A673 (cell line): Measurements from ENCODE around the gene L1TD1. TPM values are rescaled to one million over a fixed set of nuclear protein-coding genes. Genes with fewer than 3 reads are reported as not detected.
"Not testable (repeated sequence)": the region's sequence is repeated elsewhere in the genome, so short reads cannot be mapped to it uniquely, and the experiment has no call there.

Experiments used
- BruUV-seq: library from RNA; stranded (reverse); fragments of 400-500 nt; replicated peaks from 2 replicates; lab custom pipeline; 2021; lab: Mats Ljungman, UMichigan
- CTCF ChIA-PET: fragments of 300-600 bp; sonication (Branson Sonifier 250); formaldehyde crosslinking; loops from one replicate; lab custom pipeline; 2022; ENCODE audit warnings: antibody characterized with exemption; lab: Charles Lee
- POLR2A ChIA-PET: fragments of 300-600 bp; sonication (Branson Sonifier 250); formaldehyde crosslinking; loops from one replicate; lab custom pipeline; 2022; ENCODE audit warnings: antibody characterized with exemption; ENCODE audit not compliant: low non-redundant PET; lab: Charles Lee
- DNase-seq: peaks from one replicate; pipeline ENCODE4 v3.0.0-alpha.2; 2015; ENCODE audit warnings: low spot score
- H3K27ac ChIP-seq: fragments of 200-600 bp; sonication (generic); 2 replicates; pipeline ENCODE4 v1.5.1; 2016; ENCODE audit warnings: mixed run types, low read depth, mild to moderate bottlenecking, mixed read lengths, antibody characterized with exemption, low read length; ENCODE audit not compliant: poor library complexity, severe bottlenecking
- H3K27me3 ChIP-seq: fragments of 200-600 bp; sonication (generic); replicated peaks from 2 replicates; pipeline ENCODE4 v1.6.1; 2017; ENCODE audit warnings: mixed run types, low read depth, mild to moderate bottlenecking, mixed read lengths, antibody characterized with exemption, low read length; ENCODE audit not compliant: insufficient read depth, poor library complexity
- H3K36me3 ChIP-seq: fragments of 200-600 bp; sonication (generic); 2 replicates; pipeline ENCODE4 v1.6.1; 2016; ENCODE audit warnings: mixed run types, mild to moderate bottlenecking, mixed read lengths, antibody characterized with exemption, low read length; ENCODE audit not compliant: insufficient read depth, poor library complexity, severe bottlenecking
- H3K4me1 ChIP-seq: fragments of 200-600 bp; sonication (generic); 2 replicates; pipeline ENCODE4 v1.6.1; 2017; ENCODE audit warnings: mixed run types, mild to moderate bottlenecking, mixed read lengths, antibody characterized with exemption, low read length; ENCODE audit not compliant: insufficient read depth, poor library complexity, severe bottlenecking
- H3K4me3 ChIP-seq: fragments of 200-600 bp; sonication (generic); 2 replicates; pipeline ENCODE4 v1.5.1; 2016; ENCODE audit warnings: low read depth, mixed run types, mild to moderate bottlenecking, mixed read lengths, low read length; ENCODE audit not compliant: poor library complexity, severe bottlenecking
- H3K9me3 ChIP-seq: fragments of 200-600 bp; sonication (generic); 2 replicates; pipeline ENCODE4 v1.6.1; 2016; ENCODE audit warnings: mixed run types, low read depth, mild to moderate bottlenecking, mixed read lengths, antibody characterized with exemption, low read length; ENCODE audit not compliant: poor library complexity, severe bottlenecking
- EZH2 ChIP-seq: fragments of 200-600 bp; sonication (generic); IDR thresholded peaks from 2 replicates; pipeline ENCODE4 v1.6.1; 2017; ENCODE audit warnings: borderline replicate concordance, low read depth, mild to moderate bottlenecking, mixed read lengths, antibody characterized with exemption, low read length; ENCODE audit not compliant: poor library complexity, severe bottlenecking
- intact Hi-C: fragments of 100-400 bp; cut with micrococcal nuclease; formaldehyde crosslinking; loops from one replicate; pipeline ENCODE4 v1.10.0; 2022; ENCODE audit not compliant: unreplicated experiment
- total RNA-seq: library from RNA; stranded (reverse); gene quantifications from 2 replicates; pipeline ENCODE4 v1.2.3, GENCODE V29; 2021
- TF ChIP-seq, protein P1 (sequence below): fragments of 300-800, 200-600 bp; sonication (generic); conservative IDR thresholded peaks from 2 replicates; pipeline ENCODE4 v1.5.1; 2017; ENCODE audit warnings: low read depth, mild to moderate bottlenecking, antibody characterized with exemption, low read length, moderate library complexity, mixed read lengths

Gene L1TD1
- total RNA-seq, 1 experiment from 2014 or later: not detected

GRCh38 chr1:62241371-62242131 lies 46.9 kb downstream of the L1TD1 start:
- Histone ChIP-seq H3K27ac (no peak overlapping the region), H3K36me3 (no peaks in the 10 kb centered on the region), H3K27me3 (no peaks in the 10 kb centered on the region), H3K4me3 (no peak overlapping the region), H3K9me3 (no peaks in the 10 kb centered on the region), H3K4me1 (no peaks in the 10 kb centered on the region)
- ChIA-PET CTCF (no interaction called here), POLR2A (no interaction called here)
- no peak for DNase-seq
- BruUV-seq: no TSS peak
- intact Hi-C loops: no loop called here
- no peak for TF ChIP-seq EZH2
- TF ChIP-seq, protein P1, sequence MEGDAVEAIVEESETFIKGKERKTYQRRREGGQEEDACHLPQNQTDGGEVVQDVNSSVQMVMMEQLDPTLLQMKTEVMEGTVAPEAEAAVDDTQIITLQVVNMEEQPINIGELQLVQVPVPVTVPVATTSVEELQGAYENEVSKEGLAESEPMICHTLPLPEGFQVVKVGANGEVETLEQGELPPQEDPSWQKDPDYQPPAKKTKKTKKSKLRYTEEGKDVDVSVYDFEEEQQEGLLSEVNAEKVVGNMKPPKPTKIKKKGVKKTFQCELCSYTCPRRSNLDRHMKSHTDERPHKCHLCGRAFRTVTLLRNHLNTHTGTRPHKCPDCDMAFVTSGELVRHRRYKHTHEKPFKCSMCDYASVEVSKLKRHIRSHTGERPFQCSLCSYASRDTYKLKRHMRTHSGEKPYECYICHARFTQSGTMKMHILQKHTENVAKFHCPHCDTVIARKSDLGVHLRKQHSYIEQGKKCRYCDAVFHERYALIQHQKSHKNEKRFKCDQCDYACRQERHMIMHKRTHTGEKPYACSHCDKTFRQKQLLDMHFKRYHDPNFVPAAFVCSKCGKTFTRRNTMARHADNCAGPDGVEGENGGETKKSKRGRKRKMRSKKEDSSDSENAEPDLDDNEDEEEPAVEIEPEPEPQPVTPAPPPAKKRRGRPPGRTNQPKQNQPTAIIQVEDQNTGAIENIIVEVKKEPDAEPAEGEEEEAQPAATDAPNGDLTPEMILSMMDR: no peak

DNA sequence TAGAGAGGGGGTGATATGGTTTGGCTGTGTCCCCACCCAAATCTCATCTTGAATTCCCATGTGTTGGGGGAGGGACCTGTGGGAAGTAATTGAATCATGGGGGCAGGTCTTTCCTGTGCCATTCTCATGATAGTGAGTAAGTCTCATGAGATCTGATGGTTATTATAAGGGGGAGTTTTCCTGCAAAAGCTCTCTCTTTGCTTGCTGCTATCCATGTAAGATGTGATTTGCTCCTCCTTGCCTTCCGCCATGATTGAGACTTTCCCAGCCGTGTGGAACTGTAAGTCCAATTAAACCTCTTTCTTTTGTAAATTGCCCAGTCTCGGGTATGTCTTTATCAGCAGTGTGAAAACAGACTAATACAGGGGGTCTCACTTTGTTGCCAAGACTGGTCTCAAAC lies 49.7 kb downstream of the L1TD1 start:
- not testable (repeated sequence) for BruUV-seq

DNA sequence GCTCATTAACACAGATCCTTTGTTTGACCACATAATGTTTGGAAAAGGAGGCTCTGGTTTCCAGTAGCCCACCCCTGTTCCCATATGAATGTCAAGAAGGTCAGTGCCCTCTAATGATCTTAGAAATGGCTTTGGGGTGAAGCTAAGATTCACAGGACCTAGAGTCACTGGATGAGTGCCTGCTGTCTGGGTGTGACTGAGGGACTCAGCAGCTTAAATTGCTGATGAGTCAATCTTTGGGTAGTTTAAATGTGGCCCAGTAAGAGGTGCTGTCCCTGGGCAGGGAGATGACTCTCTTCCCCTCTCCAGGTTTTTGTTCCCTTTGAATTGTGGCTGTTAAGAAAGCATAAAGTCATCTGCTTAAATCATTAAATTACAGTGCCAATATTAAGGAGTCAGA lies 50.6 kb downstream of the L1TD1 start:
- CTCF ChIA-PET: no interaction called here
- intact Hi-C loops: no loop called here
- no peak for DNase-seq
- BruUV-seq: no TSS peak
- POLR2A ChIA-PET: no interaction called here
- Histone ChIP-seq H3K27ac (no peak overlapping the region), H3K36me3 (no peaks in the 10 kb centered on the region), H3K4me1 (no peaks in the 10 kb centered on the region), H3K27me3 (no peaks in the 10 kb centered on the region), H3K4me3 (no peak overlapping the region), H3K9me3 (no peaks in the 10 kb centered on the region)
- TF ChIP-seq, protein P1: no peak
- no peak for TF ChIP-seq EZH2

More for the DNA sequence above, 49.7 kb downstream of the L1TD1 start:
- H3K4me1 ChIP-seq, H3K4me3 ChIP-seq, H3K27ac ChIP-seq, intact Hi-C loops, H3K36me3 ChIP-seq, H3K27me3 ChIP-seq, H3K9me3 ChIP-seq, POLR2A ChIA-PET, DNase-seq: not testable (repeated sequence)
- CTCF ChIA-PET: interaction anchor here (0.6 kb wide), 1 partner anchor 786 kb away, joined by 5 read pairs; no protein-coding TSS in a partner anchor
